ENCODE results near the gene BDP1. TPM values are rescaled to one million over a fixed set of nuclear protein-coding genes. Genes with fewer than 3 reads are reported as not detected.
A peak's percentile ranks its signal among the peaks of the same experiment; 100 is the strongest.
"Not testable (repeated sequence)": the region's sequence is repeated elsewhere in the genome, so short reads cannot be mapped to it uniquely, and the experiment has no call there.

Gene BDP1
- total RNA-seq, 2 experiments from 2014 or later = 36.4 to 37.5 TPM

- no peaks in the 10 kb centered on the region for H3K9me3 Mint-ChIP-seq
- no peak overlapping the region for H3K4me3 Mint-ChIP-seq
- peaks cover 36% of the 10 kb centered on the region for H3K36me3 Mint-ChIP-seq
- POLR2A ChIA-PET = no interaction called here
- H3K27me3 Mint-ChIP-seq = no peaks in the 10 kb centered on the region
- no peaks in the 10 kb centered on the region for H3K4me1 Mint-ChIP-seq
- no peak overlapping the region for H3K27ac Mint-ChIP-seq
- ATAC-seq (ENCODE audit: low read depth) = no peak
- DNase-seq = no peak
Observed at GRCh38 chr5:71492817-71493615, 37.6 kb downstream of the BDP1 start.

GRCh38 chr5:71494202-71494601 lies 38.8 kb downstream of the BDP1 start:
- peaks cover 36% of the 10 kb centered on the region for H3K36me3 Mint-ChIP-seq
- H3K9me3 Mint-ChIP-seq; ATAC-seq (ENCODE audit: low read depth); H3K4me3 Mint-ChIP-seq; POLR2A ChIA-PET; H3K27me3 Mint-ChIP-seq; H3K4me1 Mint-ChIP-seq; DNase-seq; H3K27ac Mint-ChIP-seq: not testable (repeated sequence)

GRCh38 chr5:71498756-71499155 lies 43.3 kb downstream of the BDP1 start:
- DNase-seq; ATAC-seq (ENCODE audit: low read depth); POLR2A ChIA-PET; H3K27ac Mint-ChIP-seq; H3K4me3 Mint-ChIP-seq; H3K9me3 Mint-ChIP-seq; H3K27me3 Mint-ChIP-seq; H3K4me1 Mint-ChIP-seq: not testable (repeated sequence)
- H3K36me3 Mint-ChIP-seq = peaks cover 30% of the 10 kb centered on the region

DNA sequence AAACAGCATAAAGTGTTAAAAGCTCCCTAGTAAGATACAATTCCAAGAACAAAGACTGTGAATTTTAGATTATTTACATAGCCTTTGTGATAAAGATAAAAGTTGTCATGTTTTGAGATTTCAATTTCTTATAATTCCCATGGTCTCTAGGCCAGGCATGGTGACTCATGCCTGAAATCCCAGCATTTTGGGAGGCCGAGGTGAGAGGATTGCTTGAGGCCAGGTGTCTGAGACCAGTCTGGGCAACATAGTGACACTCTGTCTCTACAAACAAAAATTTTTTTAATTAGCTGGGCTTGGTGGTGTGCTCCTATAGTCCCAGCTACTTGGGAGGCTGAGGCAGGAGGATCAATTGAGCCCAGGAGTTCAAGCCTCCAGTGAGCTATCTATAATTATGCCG lies 48.1 kb downstream of the BDP1 start:
- ATAC-seq (ENCODE audit: low read depth) (no peak), DNase-seq (no peak)
- POLR2A ChIA-PET = interaction anchor here (0.9 kb wide), 1 partner anchor 10 kb away, joined by 3 read pairs; no protein-coding TSS in a partner anchor
- no peak overlapping the region for H3K4me3 Mint-ChIP-seq
- peaks cover 37% of the 10 kb centered on the region for H3K36me3 Mint-ChIP-seq
- H3K27ac Mint-ChIP-seq = no peak overlapping the region
- H3K9me3 Mint-ChIP-seq = no peaks in the 10 kb centered on the region
- no peaks in the 10 kb centered on the region for H3K27me3 Mint-ChIP-seq
- no peaks in the 10 kb centered on the region for H3K4me1 Mint-ChIP-seq

DNA sequence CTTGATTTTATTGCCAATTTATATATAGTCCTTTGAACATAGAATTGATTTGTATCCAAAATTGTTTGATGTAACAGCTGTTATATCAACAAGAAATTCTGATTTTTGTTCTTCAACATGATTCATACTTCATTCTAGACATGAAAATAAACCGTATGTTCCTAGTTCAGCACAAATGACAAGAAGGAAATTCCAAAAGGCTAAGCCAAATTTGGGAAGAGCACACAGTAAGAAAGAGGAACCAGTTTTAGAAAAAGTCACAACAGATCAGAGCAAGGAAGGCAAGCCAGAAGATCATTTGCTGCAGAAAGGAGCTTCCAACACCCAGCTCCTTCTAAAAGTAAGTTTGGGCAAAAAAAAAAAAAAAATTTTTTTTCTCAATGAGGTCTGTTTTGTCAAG lies 66.7 kb downstream of the BDP1 start:
- POLR2A ChIA-PET = no interaction called here
- Mint-ChIP-seq H3K27me3 (no peaks in the 10 kb centered on the region), H3K4me3 (no peak overlapping the region), H3K4me1 (no peaks in the 10 kb centered on the region), H3K9me3 (no peaks in the 10 kb centered on the region), H3K36me3 (peaks cover 24% of the 10 kb centered on the region), H3K27ac (no peak overlapping the region)
- ATAC-seq (ENCODE audit: low read depth) = no peak
- DNase-seq = no peak

DNA sequence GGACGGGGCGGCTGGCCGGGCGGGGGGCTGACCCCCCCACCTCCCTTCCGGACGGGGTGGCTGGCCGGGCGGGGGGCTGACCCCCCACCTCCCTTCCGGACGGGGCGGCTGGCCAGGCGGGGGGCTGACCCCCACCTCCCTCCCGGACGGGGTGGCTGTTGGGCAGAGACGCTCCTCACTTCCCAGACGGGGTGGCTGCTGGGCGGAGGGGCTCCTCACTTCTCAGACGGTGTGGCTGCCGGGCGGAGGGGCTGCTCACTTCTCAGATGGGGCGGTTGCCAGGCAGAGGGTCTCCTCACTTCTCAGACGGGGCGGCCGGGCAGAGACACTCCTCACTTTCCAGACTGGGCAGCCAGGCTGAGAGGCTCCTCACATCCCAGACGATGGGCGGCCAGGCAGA lies 70.2 kb downstream of the BDP1 start:
- peaks cover 27% of the 10 kb centered on the region for H3K36me3 Mint-ChIP-seq
- H3K9me3 Mint-ChIP-seq; POLR2A ChIA-PET; H3K4me3 Mint-ChIP-seq; DNase-seq; H3K4me1 Mint-ChIP-seq; H3K27ac Mint-ChIP-seq; ATAC-seq (ENCODE audit: low read depth); H3K27me3 Mint-ChIP-seq: not testable (repeated sequence)

DNA sequence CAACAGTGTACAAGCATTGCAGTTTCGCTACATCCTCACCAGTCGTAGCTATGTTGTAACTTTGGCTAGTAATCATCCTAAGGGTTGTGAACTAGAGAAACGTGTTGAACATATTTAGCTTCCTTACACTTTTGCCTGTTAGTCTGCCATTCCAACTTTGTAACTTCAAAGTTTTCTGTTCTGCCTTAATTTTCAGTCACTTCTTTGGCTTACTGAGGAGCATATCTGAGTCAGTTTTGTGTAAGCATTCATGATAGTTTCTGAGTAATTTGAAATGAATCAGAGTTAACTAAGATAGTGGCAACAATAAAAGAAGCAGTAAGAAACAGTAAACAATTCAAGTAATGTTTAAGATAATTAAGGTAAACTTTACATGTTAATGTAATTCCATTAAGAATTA lies 72.8 kb downstream of the BDP1 start:
- Mint-ChIP-seq H3K27ac (no peak overlapping the region), H3K9me3 (no peaks in the 10 kb centered on the region), H3K4me1 (no peaks in the 10 kb centered on the region), H3K4me3 (no peak overlapping the region), H3K36me3 (peaks cover 27% of the 10 kb centered on the region), H3K27me3 (no peaks in the 10 kb centered on the region)
- DNase-seq (no peak), ATAC-seq (ENCODE audit: low read depth) (no peak)
- POLR2A ChIA-PET = no interaction called here

GRCh38 chr5:71529682-71530081 lies 74.2 kb downstream of the BDP1 start:
- DNase-seq (no peak), ATAC-seq (ENCODE audit: low read depth) (no peak)
- no peaks in the 10 kb centered on the region for H3K9me3 Mint-ChIP-seq
- H3K4me1 Mint-ChIP-seq = peaks cover 9% of the 10 kb centered on the region
- no peak overlapping the region for H3K4me3 Mint-ChIP-seq
- H3K27ac Mint-ChIP-seq = no peak overlapping the region
- POLR2A ChIA-PET = no interaction called here
- no peaks in the 10 kb centered on the region for H3K27me3 Mint-ChIP-seq
- H3K36me3 Mint-ChIP-seq = peaks cover 32% of the 10 kb centered on the region

- H3K4me1 Mint-ChIP-seq = peaks cover 11% of the 10 kb centered on the region
- no peak overlapping the region for H3K4me3 Mint-ChIP-seq
- peaks cover 38% of the 10 kb centered on the region for H3K36me3 Mint-ChIP-seq
- H3K27me3 Mint-ChIP-seq = no peaks in the 10 kb centered on the region
- POLR2A ChIA-PET = no interaction called here
- DNase-seq (no peak), ATAC-seq (ENCODE audit: low read depth) (no peak)
- peak overlapping the region; percentile 21 for H3K27ac Mint-ChIP-seq
- no peaks in the 10 kb centered on the region for H3K9me3 Mint-ChIP-seq
Observed at GRCh38 chr5:71533142-71533541, 77.7 kb downstream of the BDP1 start.

DNA sequence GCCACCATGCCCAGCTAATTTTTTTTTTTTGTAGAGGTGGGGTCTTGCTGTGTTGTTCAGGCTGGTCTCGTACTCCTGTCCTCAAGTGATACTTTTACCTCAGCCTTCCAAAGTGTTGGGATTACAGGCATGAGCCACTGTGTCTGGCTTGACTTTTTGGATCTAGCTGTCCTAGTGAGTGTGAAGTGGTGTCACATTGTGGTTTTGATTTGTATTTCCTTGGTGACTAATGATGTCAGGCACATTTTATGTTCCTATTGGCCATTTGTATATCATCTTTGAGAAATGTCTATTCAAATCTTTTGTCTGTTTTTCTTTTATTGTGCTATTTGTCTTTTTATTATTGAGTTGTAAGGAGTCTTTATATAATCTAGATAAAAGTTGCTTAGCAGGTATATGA lies 78.2 kb downstream of the BDP1 start:
- POLR2A ChIA-PET = no interaction called here
- ATAC-seq (ENCODE audit: low read depth) (no peak), DNase-seq (no peak)
- no peak overlapping the region for H3K4me3 Mint-ChIP-seq
- no peaks in the 10 kb centered on the region for H3K27me3 Mint-ChIP-seq
- H3K4me1 Mint-ChIP-seq = peaks cover 11% of the 10 kb centered on the region
- H3K36me3 Mint-ChIP-seq = peaks cover 36% of the 10 kb centered on the region
- H3K9me3 Mint-ChIP-seq = no peaks in the 10 kb centered on the region
- H3K27ac Mint-ChIP-seq = peak overlapping the region; percentile 3

- no peak overlapping the region for H3K4me3 Mint-ChIP-seq
- no peak for ATAC-seq (ENCODE audit: low read depth)
- H3K27me3 Mint-ChIP-seq = no peaks in the 10 kb centered on the region
- peak overlapping the region; percentile 32 for H3K27ac Mint-ChIP-seq
- H3K4me1 Mint-ChIP-seq = peaks cover 11% of the 10 kb centered on the region
- DNase-seq = no peak
- POLR2A ChIA-PET = no interaction called here
- no peaks in the 10 kb centered on the region for H3K9me3 Mint-ChIP-seq
- peaks cover 44% of the 10 kb centered on the region for H3K36me3 Mint-ChIP-seq
Observed at GRCh38 chr5:71537687-71538086, 82.2 kb downstream of the BDP1 start.

- H3K27me3 Mint-ChIP-seq; H3K4me1 Mint-ChIP-seq; H3K27ac Mint-ChIP-seq; DNase-seq; H3K4me3 Mint-ChIP-seq; POLR2A ChIA-PET; ATAC-seq (ENCODE audit: low read depth); H3K9me3 Mint-ChIP-seq: not testable (repeated sequence)
- H3K36me3 Mint-ChIP-seq = peaks cover 36% of the 10 kb centered on the region
Observed at GRCh38 chr5:71550885-71551284, 95.4 kb downstream of the BDP1 start.

DNA sequence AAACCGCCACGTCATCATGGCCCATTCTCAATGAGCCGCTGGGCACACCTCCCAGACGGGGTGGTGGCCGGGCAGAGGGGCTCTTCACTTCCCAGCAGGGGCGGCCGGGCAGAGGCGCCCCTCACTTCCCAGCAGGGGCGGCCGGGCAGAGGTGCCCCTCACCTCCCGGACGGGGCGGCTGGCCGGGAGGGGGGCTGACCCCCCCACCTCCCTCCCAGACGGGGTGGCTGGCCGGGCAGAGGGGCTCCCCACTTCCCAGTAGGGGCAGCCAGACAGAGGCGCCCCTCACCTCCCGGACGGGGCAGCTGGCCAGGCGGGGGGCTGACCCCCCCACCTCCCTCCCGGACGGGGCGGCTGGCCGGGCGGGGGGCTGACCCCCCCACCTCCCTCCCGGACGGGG lies 96.1 kb downstream of the BDP1 start:
- H3K27me3 Mint-ChIP-seq; POLR2A ChIA-PET; H3K27ac Mint-ChIP-seq; ATAC-seq (ENCODE audit: low read depth); DNase-seq; H3K4me3 Mint-ChIP-seq; H3K4me1 Mint-ChIP-seq; H3K9me3 Mint-ChIP-seq: not testable (repeated sequence)
- H3K36me3 Mint-ChIP-seq = peaks cover 35% of the 10 kb centered on the region

DNA sequence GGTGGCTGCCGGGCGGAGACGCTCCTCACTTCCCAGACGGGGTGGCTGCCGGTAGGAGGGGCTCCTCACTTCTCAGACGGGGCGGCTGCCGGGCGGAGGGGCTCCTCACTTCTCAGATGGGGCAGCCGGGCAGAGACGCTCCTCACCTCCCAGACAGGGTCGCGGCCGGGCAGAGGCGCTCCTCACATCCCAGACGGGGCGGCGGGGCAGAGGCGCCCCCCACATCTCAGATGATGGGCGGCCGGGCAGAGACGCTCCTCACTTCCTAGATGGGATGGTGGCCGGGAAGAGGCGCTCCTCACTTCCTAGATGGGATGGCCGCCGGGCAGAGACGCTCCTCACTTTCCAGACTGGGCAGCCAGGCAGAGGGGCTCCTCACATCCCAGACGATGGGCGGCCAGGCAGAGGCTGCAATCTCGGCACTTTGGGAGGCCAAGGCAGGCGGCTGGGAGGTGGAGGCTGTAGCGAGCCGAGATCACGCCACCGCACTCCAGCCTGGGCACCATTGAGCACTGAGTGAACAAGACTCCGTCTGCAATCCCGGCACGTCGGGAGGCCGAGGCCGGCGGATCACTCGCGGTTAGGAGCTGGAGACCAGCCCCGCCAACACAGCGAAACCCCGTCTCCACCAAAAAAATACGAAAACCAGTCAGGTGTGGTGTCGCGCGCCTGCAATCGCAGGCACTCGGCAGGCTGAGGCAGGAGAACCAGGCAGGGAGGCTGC lies 96.7 kb downstream of the BDP1 start:
- H3K4me1 Mint-ChIP-seq; H3K4me3 Mint-ChIP-seq; ATAC-seq (ENCODE audit: low read depth); POLR2A ChIA-PET; H3K9me3 Mint-ChIP-seq; H3K27ac Mint-ChIP-seq; DNase-seq; H3K27me3 Mint-ChIP-seq: not testable (repeated sequence)
- H3K36me3 Mint-ChIP-seq = peaks cover 33% of the 10 kb centered on the region

All from activated naive CD8-positive, alpha-beta T cell treated with anti-CD3 and anti-CD28 coated beads, Interleukin-2, amount 10 ng/mL, durations not matched to agents 7 days and 5 days (primary cell).